SKM-1 (cell line): ENCODE results near the gene TXLNG.

Experiments used
- DNase-seq: peaks from one replicate; lab custom pipeline; 2025; ENCODE audit not compliant: unreplicated experiment; lab: John Stamatoyannopoulos, UW

The TXLNG gene

DNA sequence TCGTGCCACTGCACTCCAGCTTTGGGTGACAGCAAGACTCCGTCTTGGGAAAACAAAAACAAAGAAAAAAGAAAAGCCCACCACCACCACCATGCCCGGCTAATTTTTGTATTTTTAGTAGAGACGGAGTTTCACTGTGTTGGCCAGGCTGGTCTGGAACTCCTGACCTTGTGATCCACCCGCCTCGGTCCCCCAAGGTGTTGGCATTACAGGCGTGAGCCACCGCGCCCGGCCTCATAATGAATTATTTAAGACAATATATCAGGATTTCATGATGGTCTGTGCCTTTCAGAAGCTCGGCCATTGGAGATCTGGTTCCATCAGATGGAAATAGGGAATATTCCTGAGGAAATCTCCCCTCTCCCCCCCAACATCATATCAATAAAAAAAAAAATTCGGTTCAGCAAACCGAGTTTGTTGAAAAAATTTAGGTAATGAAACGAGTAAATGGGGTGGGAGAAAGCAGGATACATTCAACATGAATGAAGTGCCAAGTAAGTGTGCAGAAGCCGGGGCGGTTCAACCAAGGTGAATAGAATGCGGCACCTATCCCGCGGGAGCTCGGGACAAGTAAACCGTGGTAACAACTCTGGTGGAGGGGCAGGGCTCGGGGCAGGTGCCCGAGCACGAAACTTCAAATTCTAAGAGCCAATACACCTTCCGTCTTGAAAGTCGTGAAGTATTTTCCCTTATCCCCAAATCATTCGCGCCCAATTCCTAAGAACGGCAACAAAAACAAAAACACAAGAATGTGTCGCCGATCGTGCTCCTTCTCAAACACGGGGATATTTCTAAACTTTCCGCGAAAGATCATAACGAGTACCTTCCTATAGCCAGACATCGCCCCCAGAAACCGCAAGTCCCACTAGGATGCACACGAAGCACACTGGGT lies 773 bp upstream of the TXLNG start:
- no peak for DNase-seq

- no peak for DNase-seq
Observed at GRCh38 chrX:16786791-16787735, 797 bp downstream of the TXLNG start.

DNA sequence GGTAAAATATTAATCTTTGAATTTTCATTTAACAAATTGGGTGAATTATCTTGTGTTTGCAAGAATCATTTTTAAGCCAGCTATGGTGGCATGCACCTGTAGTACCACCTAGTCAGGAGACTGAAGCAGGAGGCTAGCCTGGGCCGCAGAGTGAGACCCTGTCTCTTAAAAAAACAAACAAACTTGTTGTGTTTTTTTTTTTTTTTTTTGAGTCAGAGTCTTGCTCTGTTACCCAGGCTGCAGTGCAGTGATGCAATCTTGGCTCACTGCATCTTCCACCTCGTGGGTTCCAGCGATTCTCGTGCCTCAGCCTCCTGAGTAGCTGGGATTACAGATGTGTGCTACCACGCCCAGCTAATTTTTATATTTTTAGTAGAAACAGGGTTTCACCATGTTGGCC lies 2.2 kb downstream of the TXLNG start:
- no peak for DNase-seq

- no peak for DNase-seq
Observed at GRCh38 chrX:16796298-16796697, 10.0 kb downstream of the TXLNG start.

- DNase-seq: no peak
Observed at GRCh38 chrX:16797358-16797757, 11.1 kb downstream of the TXLNG start.

DNA sequence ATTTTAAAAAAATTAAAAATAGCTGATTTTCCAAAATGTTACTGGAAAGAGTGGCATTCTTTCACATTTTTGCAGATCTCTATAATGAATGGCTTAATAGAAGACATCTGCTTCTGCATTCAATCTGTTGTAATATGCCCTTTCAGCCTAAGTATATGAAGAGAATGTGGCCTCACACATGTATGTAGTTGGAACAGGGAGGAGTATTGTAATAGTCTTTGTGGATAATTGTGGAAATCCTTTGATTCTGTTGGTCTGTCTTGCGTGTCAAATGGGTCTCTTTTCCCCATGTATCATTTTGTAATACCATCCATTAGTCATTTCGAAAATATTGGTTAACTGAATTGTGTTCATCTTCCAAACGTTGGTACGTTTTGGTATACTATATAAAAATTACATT lies 11.6 kb downstream of the TXLNG start:
- no peak for DNase-seq

DNA sequence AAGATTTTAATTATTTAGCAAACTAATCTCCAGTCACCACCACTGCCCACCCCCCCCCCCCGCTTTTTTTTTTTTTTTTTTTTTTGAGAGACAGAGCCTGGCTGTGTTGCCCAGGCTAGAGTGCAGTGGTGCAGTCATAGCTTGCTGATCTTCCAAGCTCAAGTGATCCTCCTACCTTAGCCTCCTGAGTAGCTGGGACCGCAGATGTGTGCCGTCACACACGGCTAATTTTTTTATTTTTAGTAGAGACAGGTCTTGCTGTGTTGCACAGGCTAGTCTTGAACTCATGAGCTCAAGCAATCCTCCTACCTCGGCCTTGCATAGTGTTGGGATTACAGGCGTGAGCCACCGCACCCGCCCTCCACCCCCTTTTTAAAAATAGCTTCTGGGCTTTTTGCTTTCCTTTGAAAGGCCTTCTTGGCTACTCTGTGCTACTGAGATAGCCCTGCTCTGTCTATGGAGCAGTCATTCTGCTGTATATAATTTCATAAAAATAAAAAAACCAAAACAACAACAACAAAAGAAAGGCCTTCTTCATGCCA lies 18.7 kb downstream of the TXLNG start:
- no peak for DNase-seq

GRCh38 chrX:16807548-16807947 lies 21.3 kb downstream of the TXLNG start:
- no peak for DNase-seq

DNA sequence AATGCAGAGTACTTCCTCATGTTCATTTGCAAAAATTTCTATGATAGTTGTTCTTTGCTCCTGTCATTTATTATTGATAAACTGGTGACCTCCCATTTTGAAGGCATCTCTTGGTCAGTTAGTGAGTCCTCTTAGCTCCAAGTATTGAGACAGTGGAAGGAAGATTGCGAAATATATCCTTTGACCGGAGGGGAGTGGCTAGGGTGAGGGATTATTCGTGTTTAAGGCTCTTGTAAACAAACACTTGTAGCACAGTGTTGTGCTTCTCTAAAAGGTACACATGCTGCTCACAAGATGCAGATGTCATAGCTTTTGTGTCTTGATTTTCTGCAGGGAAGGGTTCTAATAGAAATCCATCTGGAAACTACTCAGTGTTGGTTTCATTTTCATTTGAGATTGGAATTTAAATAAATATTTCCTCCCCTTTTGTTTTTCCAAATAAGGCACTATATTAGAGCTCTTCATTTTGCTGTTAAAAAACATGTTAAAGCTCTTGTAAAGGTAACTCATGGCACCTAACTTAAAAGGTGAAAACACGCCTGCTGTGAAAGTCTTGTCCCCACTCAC lies 21.8 kb downstream of the TXLNG start:
- no peak for DNase-seq

DNA sequence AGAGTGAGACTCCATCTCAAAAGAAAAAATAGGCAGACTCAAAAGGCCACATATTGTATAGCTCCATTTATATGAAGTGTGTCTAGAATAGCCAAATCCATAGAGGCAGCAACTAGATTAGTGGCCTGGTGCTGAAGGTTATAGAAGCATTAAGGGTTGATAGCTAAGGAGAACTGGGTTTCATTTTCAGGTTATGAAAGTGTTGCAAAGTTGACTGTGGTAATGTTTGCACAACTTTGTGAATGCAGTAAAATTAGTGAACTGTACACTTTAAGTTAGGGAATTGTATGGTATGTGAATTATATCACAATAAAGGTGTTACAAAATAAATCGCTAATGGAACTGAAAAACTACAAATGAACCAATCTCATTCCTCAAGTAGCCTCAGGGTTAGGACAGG lies 28.3 kb downstream of the TXLNG start:
- DNase-seq: no peak

DNA sequence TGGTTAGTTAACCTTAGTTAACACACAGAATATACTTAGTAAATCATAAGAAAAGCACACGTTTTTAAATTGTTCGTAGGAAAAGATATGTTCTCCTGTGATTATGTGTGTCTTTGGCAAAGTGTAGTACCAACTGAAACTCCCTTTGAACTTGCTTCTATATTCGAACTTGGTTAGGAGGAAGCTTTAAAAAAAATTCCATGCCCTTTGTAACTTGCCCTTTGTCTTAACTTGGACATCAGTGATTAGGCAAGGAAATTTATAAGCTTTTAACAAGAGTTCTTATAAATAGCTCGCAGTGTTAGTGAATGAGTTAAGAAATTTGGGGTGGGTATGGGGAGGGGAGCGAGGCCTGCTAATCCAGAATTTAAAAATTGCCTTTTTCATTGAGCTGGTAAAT lies 33.4 kb downstream of the TXLNG start:
- DNase-seq: no peak

- no peak for DNase-seq
Observed at GRCh38 chrX:16822723-16823122, 36.5 kb downstream of the TXLNG start.

DNA sequence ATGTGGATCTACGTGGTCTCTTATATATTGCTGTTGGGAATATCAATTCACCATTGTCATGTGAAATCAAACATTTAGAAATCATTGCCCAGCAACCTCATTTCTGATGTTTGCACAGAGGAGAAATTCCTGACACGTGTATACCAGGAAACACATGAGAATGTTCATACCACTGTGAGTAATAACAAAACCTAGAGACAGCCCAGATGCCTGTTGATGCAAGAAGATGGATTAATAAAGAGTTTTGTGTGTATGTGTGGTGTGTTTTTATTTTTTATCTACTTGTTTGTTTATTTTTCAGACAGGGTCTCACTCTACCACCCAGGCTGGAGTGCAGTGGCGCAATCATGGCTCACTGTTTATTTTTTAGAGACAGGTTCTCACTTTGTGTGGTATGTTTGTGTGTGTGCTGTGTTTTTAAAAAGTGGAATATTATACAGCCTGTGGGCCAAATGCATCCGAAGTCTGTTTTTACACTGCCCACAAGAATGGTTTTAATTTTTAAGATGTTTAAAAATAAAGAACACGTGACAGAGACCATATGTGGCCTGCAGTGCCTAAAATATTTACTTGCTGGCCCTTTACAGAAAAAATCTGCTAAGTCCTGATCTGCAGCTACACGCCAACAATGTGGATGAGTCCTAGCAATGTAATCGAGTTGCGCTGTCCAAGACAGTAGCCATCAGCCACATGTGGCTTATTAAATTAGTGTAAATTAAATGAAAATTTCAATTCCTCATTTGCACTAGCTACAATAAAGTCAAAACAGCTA lies 39.2 kb downstream of the TXLNG start:
- DNase-seq: no peak

DNA sequence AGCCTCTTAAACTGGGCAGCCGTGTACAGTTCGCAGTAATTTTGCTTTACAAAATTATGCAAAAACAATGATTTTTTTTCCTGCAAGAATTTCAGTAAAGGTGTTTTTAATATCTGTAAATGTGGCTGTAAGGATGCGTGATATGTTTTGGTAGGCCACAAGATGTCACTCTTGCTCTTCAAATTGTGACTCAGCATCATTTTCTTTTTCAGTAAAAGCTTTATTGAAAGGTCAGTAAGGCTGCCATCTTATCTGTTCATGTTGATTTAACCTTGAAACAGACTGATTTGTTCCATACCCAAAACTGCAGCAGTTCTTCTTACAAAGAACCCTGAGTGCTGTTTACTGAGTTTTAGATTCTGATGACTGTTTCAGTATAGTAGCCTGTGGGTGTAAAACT lies 39.9 kb downstream of the TXLNG start:
- DNase-seq: peak; percentile 7

DNA sequence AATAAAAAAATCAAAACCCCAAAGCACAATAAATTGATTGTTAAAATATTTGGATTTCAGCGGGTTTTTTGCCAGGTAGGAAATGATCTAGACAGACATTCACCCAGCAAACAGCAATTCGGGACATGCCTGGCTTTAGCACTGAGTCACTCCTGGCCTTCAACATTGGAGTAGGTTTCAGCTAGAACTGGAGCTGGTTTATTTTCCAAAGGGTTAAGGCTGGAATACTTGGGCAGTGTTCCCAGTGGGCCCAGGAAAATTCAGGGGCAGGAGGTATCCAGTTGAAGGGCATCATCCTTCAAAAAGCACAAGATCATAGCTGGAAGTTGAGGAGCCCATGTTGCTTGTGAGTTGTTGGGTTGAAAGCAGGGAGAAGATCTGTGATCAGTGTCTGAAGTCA lies 41.0 kb downstream of the TXLNG start:
- no peak for DNase-seq

DNA sequence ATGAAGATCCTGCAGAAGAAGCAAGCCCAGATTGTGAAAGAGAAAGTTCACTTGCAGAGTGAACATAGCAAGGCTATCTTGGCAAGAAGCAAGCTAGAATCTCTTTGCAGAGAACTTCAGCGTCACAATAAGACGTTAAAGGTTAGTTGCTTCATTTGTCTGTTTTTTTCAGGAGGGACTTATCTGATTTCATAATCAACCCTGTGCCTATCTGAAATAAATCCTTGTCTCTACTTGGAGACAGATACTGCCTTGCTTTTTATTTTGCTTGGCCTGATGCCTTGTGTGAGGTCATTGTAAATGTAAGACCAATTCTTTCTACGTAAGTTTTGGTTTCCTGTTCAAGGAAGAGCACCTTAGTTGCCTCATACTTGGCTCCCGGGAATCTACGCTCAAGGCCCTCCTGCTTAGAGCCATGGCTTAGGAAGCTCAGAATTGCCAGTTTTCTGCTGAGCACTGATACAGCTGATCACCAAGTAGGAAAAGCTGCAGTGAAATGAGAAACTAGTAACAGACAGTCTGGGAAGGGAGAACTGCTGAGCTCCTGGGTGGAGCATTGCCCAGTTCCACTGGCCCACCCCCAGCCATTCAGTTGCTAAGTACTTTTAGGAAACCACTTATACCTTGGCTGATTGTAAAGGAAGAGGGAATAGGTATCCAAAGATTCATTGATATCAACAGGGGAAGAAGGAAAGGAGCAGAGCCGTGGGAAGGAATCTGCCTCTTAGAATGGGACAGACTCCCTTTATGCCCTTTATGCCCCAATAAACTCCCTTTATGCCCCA lies 42.0 kb downstream of the TXLNG start:
- no peak for DNase-seq

- no peak for DNase-seq
Observed at GRCh38 chrX:16832301-16832700, 46.0 kb downstream of the TXLNG start.

DNA sequence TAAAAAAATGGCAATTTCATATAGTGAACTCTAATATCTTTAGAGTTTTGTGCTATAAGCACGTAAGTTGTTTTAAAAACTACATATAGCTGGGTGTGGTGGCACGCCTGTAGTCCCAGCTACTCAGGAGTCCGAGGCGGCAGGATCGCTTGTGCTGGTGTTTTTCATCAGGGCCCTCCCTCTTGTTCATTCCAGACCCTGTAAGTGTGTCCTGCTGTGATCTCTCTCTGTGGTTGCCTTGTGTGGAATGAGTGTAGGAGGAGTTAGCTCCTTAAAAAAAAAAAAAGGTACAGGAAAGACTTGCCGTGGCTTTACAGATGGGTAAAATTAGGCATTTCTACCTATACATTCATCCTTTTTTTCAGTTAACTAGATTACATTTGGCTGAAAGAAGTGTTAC lies 48.5 kb downstream of the TXLNG start:
- no peak for DNase-seq

DNA sequence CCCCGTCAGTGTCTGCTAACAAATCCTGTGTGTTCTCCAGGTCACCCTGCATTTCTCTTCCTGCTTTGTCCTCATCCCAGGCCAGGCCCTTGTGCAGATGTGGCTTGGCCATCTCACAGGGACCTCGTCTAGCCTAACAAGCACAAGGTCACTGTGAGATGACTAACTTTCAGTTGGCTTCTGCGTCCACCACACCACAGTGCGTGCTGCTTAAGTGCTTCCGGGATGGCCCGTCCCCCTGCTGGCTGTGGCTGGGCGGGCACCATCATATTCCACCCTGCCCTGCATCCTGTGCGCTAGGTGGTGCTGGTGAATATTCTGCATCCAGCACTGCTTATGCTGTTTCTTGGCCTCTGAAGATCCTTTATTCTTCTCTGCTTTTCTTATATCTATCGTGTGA lies 50.1 kb downstream of the TXLNG start:
- DNase-seq: no peak
